PC-9 (cell line): ENCODE results near the gene CAVIN3.

Experiments
- EZH2 ChIP-seq: fragments of 200-600 bp; sonication (generic); IDR thresholded peaks from 2 replicates; pipeline ENCODE4 v1.8.0; 2017; ENCODE audit warnings: antibody characterized with exemption, low read depth
- TF ChIP-seq, protein P1 (sequence below): fragments of 200-600 bp; sonication (generic); conservative IDR thresholded peaks from 2 replicates; pipeline ENCODE4 v1.6.1; 2017; ENCODE audit warnings: mixed run types, antibody characterized with exemption, mild to moderate bottlenecking, moderate library complexity

DNA sequence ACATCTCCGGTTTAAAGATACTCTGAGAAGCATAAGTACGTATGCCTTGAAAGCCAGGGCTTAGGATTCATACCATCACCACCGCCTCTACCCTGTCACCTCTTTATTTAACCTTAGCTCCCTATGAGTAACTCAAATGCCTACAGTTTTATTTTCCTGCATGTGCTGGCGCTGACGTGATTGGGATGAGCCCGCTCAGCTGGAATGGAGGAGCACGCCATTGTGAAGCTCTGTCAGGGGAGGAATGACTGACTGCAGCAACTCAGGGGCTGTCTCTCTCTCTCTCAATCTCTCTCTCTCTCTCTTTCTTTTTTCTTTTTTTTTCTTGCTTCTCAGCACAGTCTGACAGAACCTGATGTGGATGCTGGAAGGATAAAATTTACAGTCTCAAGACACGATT is 12.4 kb downstream of the CAVIN3 start:
- TF ChIP-seq, protein P1, sequence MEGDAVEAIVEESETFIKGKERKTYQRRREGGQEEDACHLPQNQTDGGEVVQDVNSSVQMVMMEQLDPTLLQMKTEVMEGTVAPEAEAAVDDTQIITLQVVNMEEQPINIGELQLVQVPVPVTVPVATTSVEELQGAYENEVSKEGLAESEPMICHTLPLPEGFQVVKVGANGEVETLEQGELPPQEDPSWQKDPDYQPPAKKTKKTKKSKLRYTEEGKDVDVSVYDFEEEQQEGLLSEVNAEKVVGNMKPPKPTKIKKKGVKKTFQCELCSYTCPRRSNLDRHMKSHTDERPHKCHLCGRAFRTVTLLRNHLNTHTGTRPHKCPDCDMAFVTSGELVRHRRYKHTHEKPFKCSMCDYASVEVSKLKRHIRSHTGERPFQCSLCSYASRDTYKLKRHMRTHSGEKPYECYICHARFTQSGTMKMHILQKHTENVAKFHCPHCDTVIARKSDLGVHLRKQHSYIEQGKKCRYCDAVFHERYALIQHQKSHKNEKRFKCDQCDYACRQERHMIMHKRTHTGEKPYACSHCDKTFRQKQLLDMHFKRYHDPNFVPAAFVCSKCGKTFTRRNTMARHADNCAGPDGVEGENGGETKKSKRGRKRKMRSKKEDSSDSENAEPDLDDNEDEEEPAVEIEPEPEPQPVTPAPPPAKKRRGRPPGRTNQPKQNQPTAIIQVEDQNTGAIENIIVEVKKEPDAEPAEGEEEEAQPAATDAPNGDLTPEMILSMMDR: no peak
- no peak for TF ChIP-seq EZH2
